GM19455 (cell line): ENCODE results near the gene TNK1.
"Not testable (repeated sequence)": the region's sequence is repeated elsewhere in the genome, so short reads cannot be mapped to it uniquely, and the experiment has no call there.

Experiments
- ATAC-seq: cut with Tn5 transposase; IDR thresholded peaks from one replicate; pipeline ENCODE4 v1.9.1; 2021; ENCODE audit not compliant: unreplicated experiment

TNK1 gene

GRCh38 chr17:7355053-7355452 is 25.8 kb upstream of the TNK1 start, which contains the start of gene TMEM95:
TSS of gene TMEM95 (plus strand) at chr17:7355156. CDS start at chr17:7355205, 49 bp downstream.
- ATAC-seq = no peak

- ATAC-seq = no peak
Measured at GRCh38 chr17:7355573-7355972, 25.3 kb upstream of the TNK1 start.

- no peak for ATAC-seq
Measured at GRCh38 chr17:7356072-7356549, 24.8 kb upstream of the TNK1 start.

GRCh38 chr17:7356756-7357155 is 24.1 kb upstream of the TNK1 start:
- ATAC-seq = no peak

- ATAC-seq = no peak
Measured at GRCh38 chr17:7357381-7357780, 23.5 kb upstream of the TNK1 start.

- ATAC-seq = no peak
Measured at GRCh38 chr17:7361906-7362305, 19.0 kb upstream of the TNK1 start.

GRCh38 chr17:7363311-7363710 is 17.6 kb upstream of the TNK1 start:
- ATAC-seq = no peak

GRCh38 chr17:7365963-7366362 is 14.9 kb upstream of the TNK1 start:
- ATAC-seq = not testable (repeated sequence)

- no peak for ATAC-seq
Measured at GRCh38 chr17:7367083-7367482, 13.8 kb upstream of the TNK1 start.

GRCh38 chr17:7367918-7368598 is 12.8 kb upstream of the TNK1 start:
- ATAC-seq = no peak

GRCh38 chr17:7368599-7368994 is 12.3 kb upstream of the TNK1 start:
- not testable (repeated sequence) for ATAC-seq

GRCh38 chr17:7369825-7370224 is 11.1 kb upstream of the TNK1 start:
- no peak for ATAC-seq

GRCh38 chr17:7370853-7371252 is 10.0 kb upstream of the TNK1 start:
- no peak for ATAC-seq

- no peak for ATAC-seq
Measured at GRCh38 chr17:7374353-7374752, 6.5 kb upstream of the TNK1 start.

- no peak for ATAC-seq
Measured at GRCh38 chr17:7379134-7379533, 1.8 kb upstream of the TNK1 start.

- ATAC-seq = no peak
Measured at GRCh38 chr17:7380321-7380720, 568 bp upstream of the TNK1 start.

GRCh38 chr17:7382901-7383300 is 2.0 kb downstream of the TNK1 start:
- ATAC-seq = no peak

GRCh38 chr17:7383371-7383741 is 2.5 kb downstream of the TNK1 start:
- no peak for ATAC-seq

GRCh38 chr17:7383742-7384488 is 3.0 kb downstream of the TNK1 start:
- ATAC-seq = peak; percentile 60

GRCh38 chr17:7384489-7385081 is 3.7 kb downstream of the TNK1 start:
- no peak for ATAC-seq

GRCh38 chr17:7388856-7389255 is 8.0 kb downstream of the TNK1 start:
- ATAC-seq = no peak
